Epithelial cell of proximal tubule (primary cell): ENCODE measurements around the gene CDC23. TPM values are rescaled to one million over a fixed set of nuclear protein-coding genes. Genes with fewer than 3 reads are reported as not detected.
"Not testable (repeated sequence)": the region's sequence is repeated elsewhere in the genome, so short reads cannot be mapped to it uniquely, and the experiment has no call there.

ENCODE experiments used
- DNase-seq: peaks from one replicate; pipeline ENCODE4 v3.0.0-alpha.2; 2011; ENCODE audit warnings: low read depth
- H3K4me3 ChIP-seq: 2 replicates; pipeline ENCODE4 v1.5.1; 2011; ENCODE audit warnings: low read depth, mild to moderate bottlenecking, low read length
- CTCF ChIP-seq: conservative IDR thresholded peaks from 2 replicates; pipeline ENCODE4 v1.5.1; 2012; ENCODE audit warnings: low read depth, mild to moderate bottlenecking, low read length
- total RNA-seq: library from RNA; depleted of rRNA; stranded (reverse); fragments of >200 nt; gene quantifications from 2 replicates; pipeline ENCODE4 v1.2.3, GENCODE V29; 2015

Gene CDC23
- 29.3 and 34.4 TPM in 2 replicates for total RNA-seq

- peak within 1 kb of the TSS; percentile 95 for H3K4me3 ChIP-seq
- no peak for TF ChIP-seq CTCF
- DNase-seq, result peak; percentile 91
These were observed at the start of gene CDC23 for GRCh38 chr5:138213161-138214029. CDC23 (minus strand) TSS chr5:138213323; CDS start chr5:138213312, 11 bp downstream.

- no peak for TF ChIP-seq CTCF
- no peak for DNase-seq
- no peak overlapping the region for H3K4me3 ChIP-seq
These were observed 45.7 kb upstream of the CDC23 start for GRCh38 chr5:138258704-138259292.

- TF ChIP-seq CTCF, result no peak
- H3K4me3 ChIP-seq, result no peak overlapping the region
- no peak for DNase-seq
These were observed 44.5 kb upstream of the CDC23 start for GRCh38 chr5:138257583-138257982.

GRCh38 chr5:138252944-138253343 is 39.8 kb upstream of the CDC23 start:
- no peak for DNase-seq
- no peak overlapping the region for H3K4me3 ChIP-seq

GRCh38 chr5:138247800-138248199 is 34.7 kb upstream of the CDC23 start:
- H3K4me3 ChIP-seq, DNase-seq: not testable (repeated sequence)

More at GRCh38 chr5:138252944-138253343, 39.8 kb upstream of the CDC23 start:
- no peak for TF ChIP-seq CTCF

- no peak for DNase-seq
- no peak for TF ChIP-seq CTCF
- no peak overlapping the region for H3K4me3 ChIP-seq
These were observed 33.7 kb upstream of the CDC23 start for GRCh38 chr5:138246822-138247221.

GRCh38 chr5:138246334-138246733 is 33.2 kb upstream of the CDC23 start:
- H3K4me3 ChIP-seq, result no peak overlapping the region
- TF ChIP-seq CTCF, result no peak
- no peak for DNase-seq
